K562 (cell line): ENCODE data around the gene CCDC50.

Experiments used
- FOXJ2 ChIP-seq: fragments of 200-800 bp; sonication (Bioruptor generic); IDR thresholded peaks from 2 replicates; pipeline ENCODE4 v1.6.1; 2016; ENCODE audit warnings: missing genetic modification characterization, missing compliant biosample characterization
- THRA ChIP-seq: fragments of 450-650 bp; IDR thresholded peaks from 2 replicates; pipeline ENCODE4 v1.6.1; 2017; ENCODE audit warnings: mild to moderate bottlenecking, moderate library complexity

- TF ChIP-seq FOXJ2 (no peak), THRA (no peak)
Measured at GRCh38 chr3:191430103-191430502, 100.9 kb downstream of the CCDC50 start.
